ENCODE data around the gene PNMA8A. TPM values are rescaled to one million over a fixed set of nuclear protein-coding genes. Genes with fewer than 3 reads are reported as not detected.

The PNMA8A gene
- total and polyA plus RNA-seq, 2 donors from 2014 or later = 12.5 to 16.2 TPM

DNA sequence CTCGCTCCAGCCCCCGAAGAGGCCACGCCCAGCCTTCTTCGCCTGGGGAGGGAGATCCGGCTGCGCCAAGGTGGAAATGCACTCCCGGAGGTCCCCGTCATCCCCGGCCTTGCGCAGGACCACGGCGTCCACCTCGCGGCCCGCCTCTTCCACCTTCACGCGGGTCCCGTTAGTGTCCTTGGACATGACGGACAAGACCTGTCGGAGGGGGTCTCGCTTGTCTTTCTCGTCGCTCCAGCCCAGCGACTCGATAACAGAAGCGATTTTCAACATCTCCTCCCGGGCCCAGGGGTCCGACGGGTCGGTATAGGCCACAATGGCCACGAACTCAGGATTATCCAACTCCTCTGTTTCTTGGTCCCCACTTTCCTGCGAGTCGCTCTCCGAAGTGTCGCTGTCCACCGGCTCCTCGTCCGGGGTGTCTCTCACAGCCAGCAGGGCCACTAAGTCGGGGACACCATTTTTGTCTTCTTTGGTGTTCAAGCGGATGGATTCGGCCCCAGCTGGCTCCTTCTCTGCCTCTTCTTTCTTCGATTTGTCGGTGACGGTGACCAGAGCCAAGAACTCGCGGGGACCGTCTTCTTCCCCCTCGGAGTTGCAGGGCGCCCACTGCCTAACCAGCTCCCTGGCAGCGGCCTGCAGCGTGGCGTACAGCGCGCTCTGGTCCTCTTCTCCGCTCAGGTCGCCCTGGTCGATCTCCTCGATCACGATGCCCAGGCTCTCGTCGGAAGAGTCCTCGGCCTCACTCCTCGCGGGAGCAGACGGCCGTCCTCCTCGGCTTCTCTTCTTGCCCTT is 23.0 kb upstream of the PNMA8A start:
- H3K4me3 ChIP-seq (ENCODE audit: low read length in 3 of 3) = peak overlapping the region in 1 of 3 donors; percentile 21
- DNase-seq (peak in 1 of 5 donors; percentile 61), FAIRE-seq (no peak)
- TF ChIP-seq, protein P1, sequence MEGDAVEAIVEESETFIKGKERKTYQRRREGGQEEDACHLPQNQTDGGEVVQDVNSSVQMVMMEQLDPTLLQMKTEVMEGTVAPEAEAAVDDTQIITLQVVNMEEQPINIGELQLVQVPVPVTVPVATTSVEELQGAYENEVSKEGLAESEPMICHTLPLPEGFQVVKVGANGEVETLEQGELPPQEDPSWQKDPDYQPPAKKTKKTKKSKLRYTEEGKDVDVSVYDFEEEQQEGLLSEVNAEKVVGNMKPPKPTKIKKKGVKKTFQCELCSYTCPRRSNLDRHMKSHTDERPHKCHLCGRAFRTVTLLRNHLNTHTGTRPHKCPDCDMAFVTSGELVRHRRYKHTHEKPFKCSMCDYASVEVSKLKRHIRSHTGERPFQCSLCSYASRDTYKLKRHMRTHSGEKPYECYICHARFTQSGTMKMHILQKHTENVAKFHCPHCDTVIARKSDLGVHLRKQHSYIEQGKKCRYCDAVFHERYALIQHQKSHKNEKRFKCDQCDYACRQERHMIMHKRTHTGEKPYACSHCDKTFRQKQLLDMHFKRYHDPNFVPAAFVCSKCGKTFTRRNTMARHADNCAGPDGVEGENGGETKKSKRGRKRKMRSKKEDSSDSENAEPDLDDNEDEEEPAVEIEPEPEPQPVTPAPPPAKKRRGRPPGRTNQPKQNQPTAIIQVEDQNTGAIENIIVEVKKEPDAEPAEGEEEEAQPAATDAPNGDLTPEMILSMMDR (IDR thresholded peaks at IDR 0.05; ENCODE audit: borderline replicate concordance, extremely low read depth, insufficient read depth) = no peak
- H3K9ac ChIP-seq (ENCODE audit: low read length in 3 of 3) = no peak overlapping the region
- H3K4me1 ChIP-seq (ENCODE audit: control insufficient read depth in 2 of 3, insufficient read depth in 2 of 3, low read depth in 1 of 3, low read length in 3 of 3) = peaks cover 0 to 9% (median 0%) of the 10 kb centered on the region in 3 donors
- H3K27ac ChIP-seq (ENCODE audit: low read depth in 2 of 2, low read length in 2 of 2) = no peak overlapping the region
- H3K27me3 ChIP-seq (ENCODE audit: control insufficient read depth, insufficient read depth, low read length) = no peaks in the 10 kb centered on the region
- no peaks in the 10 kb centered on the region for H3K36me3 ChIP-seq (ENCODE audit: control insufficient read depth in 2 of 3, insufficient read depth in 3 of 3, low read length in 3 of 3)
- intact Hi-C loops (cut with DNase I) = no loop called here
- H3K9me3 ChIP-seq (ENCODE audit: control insufficient read depth in 2 of 3, insufficient read depth in 1 of 3, low read length in 3 of 3) = no peaks in the 10 kb centered on the region

DNA sequence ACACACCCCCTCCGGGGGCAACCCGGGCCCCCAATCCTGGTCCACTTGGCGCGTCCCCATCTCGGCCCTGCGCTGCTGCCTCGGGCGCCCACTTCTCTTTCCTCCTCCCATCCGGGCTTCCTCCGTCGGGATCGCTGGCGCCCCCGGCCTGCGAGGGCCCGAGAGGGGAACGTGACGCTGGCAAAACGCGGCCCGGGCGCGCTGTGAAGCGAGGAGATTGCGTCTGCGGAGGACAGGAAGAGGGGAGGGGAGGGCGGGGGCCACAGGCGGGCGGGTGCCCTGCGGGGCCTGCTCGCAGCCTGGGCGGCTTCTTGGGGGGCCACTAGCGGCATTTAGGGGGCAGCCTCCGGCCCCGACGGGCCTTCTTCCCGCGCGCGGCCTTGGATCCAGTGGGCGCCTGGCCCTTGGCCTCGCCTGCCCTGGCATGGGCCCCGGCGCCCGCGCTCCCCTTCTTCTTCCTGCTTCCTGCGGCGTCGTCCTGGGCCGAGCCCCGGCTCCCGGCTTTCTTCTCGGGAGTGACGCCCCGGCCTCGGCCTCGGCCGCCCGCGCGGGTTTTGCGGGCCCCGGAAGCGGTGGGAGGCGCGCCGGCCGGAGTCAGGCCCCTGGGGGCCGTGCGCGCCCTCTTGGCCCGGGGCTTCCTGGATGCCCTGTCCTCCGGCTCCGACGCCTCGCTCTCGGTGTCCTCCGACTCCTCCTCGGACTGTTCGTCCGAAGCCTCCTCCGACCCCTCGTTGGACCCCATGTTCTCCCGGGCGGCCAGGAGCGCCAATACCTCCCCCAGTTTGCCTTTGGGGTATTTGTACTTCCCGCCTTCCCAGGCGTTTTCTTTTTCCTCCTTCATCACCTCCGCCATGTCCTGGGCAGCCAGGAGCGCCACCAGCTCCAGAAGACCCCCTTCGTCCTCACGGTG is 22.1 kb upstream of the PNMA8A start:
- no peak overlapping the region for H3K27ac ChIP-seq (ENCODE audit: low read depth in 2 of 2, low read length in 2 of 2)
- H3K9ac ChIP-seq (ENCODE audit: low read length in 3 of 3) = no peak overlapping the region
- no peaks in the 10 kb centered on the region for H3K9me3 ChIP-seq (ENCODE audit: control insufficient read depth in 2 of 3, insufficient read depth in 1 of 3, low read length in 3 of 3)
- no peaks in the 10 kb centered on the region for H3K27me3 ChIP-seq (ENCODE audit: control insufficient read depth, insufficient read depth, low read length)
- peak overlapping the region in 1 of 3 donors; percentile 21 for H3K4me3 ChIP-seq (ENCODE audit: low read length in 3 of 3)
- TF ChIP-seq, protein P1 (IDR thresholded peaks at IDR 0.05; ENCODE audit: borderline replicate concordance, extremely low read depth, insufficient read depth) = no peak
- peaks cover 0 to 9% (median 0%) of the 10 kb centered on the region in 3 donors for H3K4me1 ChIP-seq (ENCODE audit: control insufficient read depth in 2 of 3, insufficient read depth in 2 of 3, low read depth in 1 of 3, low read length in 3 of 3)
- no peak for FAIRE-seq
- no peaks in the 10 kb centered on the region for H3K36me3 ChIP-seq (ENCODE audit: control insufficient read depth in 2 of 3, insufficient read depth in 3 of 3, low read length in 3 of 3)
- intact Hi-C loops (cut with DNase I) = no loop called here
- peak in 4 of 5 donors; percentile 61 to 84 (median 69) for DNase-seq

DNA sequence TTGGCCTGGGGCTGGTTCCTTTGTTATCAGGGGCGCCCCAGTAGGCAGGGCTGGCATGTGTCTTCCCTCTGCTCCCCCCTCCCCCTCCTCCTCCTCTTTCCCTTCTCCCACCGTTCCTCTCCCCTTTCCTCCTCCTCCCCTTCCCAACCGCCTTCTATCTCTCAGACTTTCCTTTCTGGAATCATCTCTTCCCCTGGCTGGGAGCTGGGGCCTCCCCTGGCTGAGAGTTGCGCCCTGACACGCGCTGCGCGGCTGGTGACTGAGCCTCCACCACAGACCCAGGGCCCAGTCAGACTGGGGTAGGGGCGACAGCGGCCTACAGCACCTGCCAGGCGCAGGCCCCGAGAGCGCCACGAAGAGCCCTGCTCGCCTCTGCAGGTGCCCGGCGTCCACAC is 21.5 kb upstream of the PNMA8A start:
- TF ChIP-seq, protein P1 (IDR thresholded peaks at IDR 0.05; ENCODE audit: borderline replicate concordance, extremely low read depth, insufficient read depth) = no peak
- Histone ChIP-seq H3K9me3 (ENCODE audit: control insufficient read depth in 2 of 3, insufficient read depth in 1 of 3, low read length in 3 of 3) (no peaks in the 10 kb centered on the region), H3K36me3 (ENCODE audit: control insufficient read depth in 2 of 3, insufficient read depth in 3 of 3, low read length in 3 of 3) (no peaks in the 10 kb centered on the region), H3K27ac (ENCODE audit: low read depth in 2 of 2, low read length in 2 of 2) (no peak overlapping the region), H3K27me3 (ENCODE audit: control insufficient read depth, insufficient read depth, low read length) (no peaks in the 10 kb centered on the region), H3K4me3 (ENCODE audit: low read length in 3 of 3) (no peak overlapping the region), H3K9ac (ENCODE audit: low read length in 3 of 3) (no peak overlapping the region), H3K4me1 (ENCODE audit: control insufficient read depth in 2 of 3, insufficient read depth in 2 of 3, low read depth in 1 of 3, low read length in 3 of 3) (peaks cover 0 to 9% (median 0%) of the 10 kb centered on the region in 3 donors)
- DNase-seq = no peak
- FAIRE-seq = no peak
- intact Hi-C loops (cut with DNase I) = no loop called here
